Measurements from ENCODE around the gene CCDC9B. TPM values are rescaled to one million over a fixed set of nuclear protein-coding genes. Genes with fewer than 3 reads are reported as not detected.

The CCDC9B gene
- total and polyA plus RNA-seq, 2 of the 4 experiments (the other 2 are of a cell fraction), result 19.7 to 30.9 TPM

- H4K20me1 ChIP-seq (ENCODE audit: insufficient read depth, low read length), result no peaks in the 10 kb centered on the region
- H3K4me3 ChIP-seq (ENCODE audit: insufficient read depth, low read depth, low read length), result no peak overlapping the region
- no peak overlapping the region for H3K4ac ChIP-seq (ENCODE audit: low read depth, low read length)
- no peak overlapping the region for H3K18ac ChIP-seq (ENCODE audit: low read depth, low read length)
- no peak overlapping the region for H3K27ac ChIP-seq (ENCODE audit: insufficient read depth, low read length)
- no peaks in the 10 kb centered on the region for H3K9me3 ChIP-seq (ENCODE audit: control insufficient read depth, insufficient read depth, low read length)
- H2AFZ ChIP-seq (replicated peaks; ENCODE audit: low read length, poor library complexity), result peak overlapping the region; percentile 36
- peak overlapping the region; percentile 38; the same call in 1 of the 2 replicates for H2AK5ac ChIP-seq (ENCODE audit: low read depth, low read length)
- no peak overlapping the region for H2BK20ac ChIP-seq (ENCODE audit: low read depth, low read length)
- no peak overlapping the region for H3K56ac ChIP-seq (ENCODE audit: extremely low read depth, insufficient read depth, low read length)
- ATAC-seq (ENCODE audit: low read depth), result no peak
- H3K79me1 ChIP-seq (ENCODE audit: low read depth in 1 of 2, low read length in 2 of 2), result no peaks in the 10 kb centered on the region
- dilution Hi-C loops (cut with HindIII; ENCODE audit: low sequenced_read_pairs, unreplicated experiment), result no loop called here
- no peak overlapping the region for H2BK15ac ChIP-seq (ENCODE audit: low read depth, low read length)
- H2BK5ac ChIP-seq (ENCODE audit: low read depth, low read length, poor library complexity, severe bottlenecking), result no peak overlapping the region
- intact Hi-C loops (cut with micrococcal nuclease), result no loop called here
- H3K9ac ChIP-seq (ENCODE audit: low read depth, low read length), result no peak overlapping the region
- CTCF ChIA-PET, result interaction anchor here (0.6 kb wide), 1 partner anchor 550 kb away, joined by 4 read pairs; no protein-coding TSS in a partner anchor
- no peak overlapping the region for H4K91ac ChIP-seq (ENCODE audit: insufficient read depth, low read depth, low read length)
- H3K23ac ChIP-seq (ENCODE audit: low read depth, low read length), result no peak overlapping the region
- no TSS peak for BruUV-seq (replicated peaks)
- no peak overlapping the region for H4K5ac ChIP-seq (ENCODE audit: low read depth, low read length)
- in situ Hi-C loops (cut with MboI; ENCODE audit: low sequenced_read_pairs), result no loop called here
- H4K8ac ChIP-seq (ENCODE audit: low read depth in 2 of 2, low read length in 2 of 2), result no peak overlapping the region
- no peak overlapping the region for H3K4me2 ChIP-seq (ENCODE audit: low read depth, low read length)
- peak overlapping the region; percentile 94 for H2AK9ac ChIP-seq (replicated peaks; ENCODE audit: low read depth, low read length, poor library complexity)
- H3K14ac ChIP-seq (replicated peaks; ENCODE audit: low read depth, low read length), result no peak overlapping the region
- WGBS, 2 experiments (ENCODE audit: extremely low coverage in 2 of 2, insufficient read length in 1 of 2), result 84% methylated on average over 11 of the region's 15 CpGs; no CpG with 5 or more reads in 1 of the 2 experiments
- POLR2A ChIA-PET (ENCODE audit: unreplicated experiment), result no interaction called here
- H3K9me1 ChIP-seq (ENCODE audit: insufficient read depth, low read length), result peaks cover 11% of the 10 kb centered on the region; the same call in 1 of the 2 replicates
- no peak for DNase-seq
- peaks cover 20% of the 10 kb centered on the region for H3K4me1 ChIP-seq (ENCODE audit: control insufficient read depth, insufficient read depth, low read length)
- H2BK120ac ChIP-seq (ENCODE audit: low read depth, low read length), result no peak overlapping the region
- no peaks in the 10 kb centered on the region for H3K36me3 ChIP-seq (ENCODE audit: control insufficient read depth, insufficient read depth, low read length)
- H3K27me3 ChIP-seq (ENCODE audit: control insufficient read depth, insufficient read depth, low read length), result peaks cover 11% of the 10 kb centered on the region
- TF ChIP-seq FOS (IDR thresholded peaks at IDR 0.05; ENCODE audit: low read depth, low read length), result no peak
- TF ChIP-seq, protein P1, sequence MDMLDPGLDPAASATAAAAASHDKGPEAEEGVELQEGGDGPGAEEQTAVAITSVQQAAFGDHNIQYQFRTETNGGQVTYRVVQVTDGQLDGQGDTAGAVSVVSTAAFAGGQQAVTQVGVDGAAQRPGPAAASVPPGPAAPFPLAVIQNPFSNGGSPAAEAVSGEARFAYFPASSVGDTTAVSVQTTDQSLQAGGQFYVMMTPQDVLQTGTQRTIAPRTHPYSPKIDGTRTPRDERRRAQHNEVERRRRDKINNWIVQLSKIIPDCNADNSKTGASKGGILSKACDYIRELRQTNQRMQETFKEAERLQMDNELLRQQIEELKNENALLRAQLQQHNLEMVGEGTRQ (IDR thresholded peaks at IDR 0.05; ENCODE audit: low read depth, low read length), result no peak
- no peak for TF ChIP-seq CEBPB (IDR thresholded peaks at IDR 0.05; ENCODE audit: low read depth, low read length)
- no peak for TF ChIP-seq NFE2L2 (IDR thresholded peaks at IDR 0.05; ENCODE audit: low read depth, low read length)
- TF ChIP-seq BHLHE40 (IDR thresholded peaks at IDR 0.05; ENCODE audit: low read depth, low read length), result no peak
- TF ChIP-seq MAFK (IDR thresholded peaks at IDR 0.05; ENCODE audit: low read depth, low read length), result no peak
- TF ChIP-seq RCOR1 (IDR thresholded peaks at IDR 0.05; ENCODE audit: insufficient replicate concordance, low read length), result no peak
- no peak for TF ChIP-seq CHD1 (IDR thresholded peaks at IDR 0.05; ENCODE audit: low read depth, low read length)
- no peak for TF ChIP-seq SMC3 (IDR thresholded peaks at IDR 0.05; ENCODE audit: low read depth, low read length)
- no peak for TF ChIP-seq POLR2A (IDR thresholded peaks at IDR 0.05; ENCODE audit: low read depth, low read length)
- TF ChIP-seq MXI1 (IDR thresholded peaks at IDR 0.05; ENCODE audit: borderline replicate concordance, low read depth, low read length), result no peak
- TF ChIP-seq MAZ (IDR thresholded peaks at IDR 0.05; ENCODE audit: borderline replicate concordance, low read depth, low read length), result no peak
- TF ChIP-seq RFX5 (IDR thresholded peaks at IDR 0.05; ENCODE audit: low read depth, low read length), result no peak
- TF ChIP-seq, protein P2, sequence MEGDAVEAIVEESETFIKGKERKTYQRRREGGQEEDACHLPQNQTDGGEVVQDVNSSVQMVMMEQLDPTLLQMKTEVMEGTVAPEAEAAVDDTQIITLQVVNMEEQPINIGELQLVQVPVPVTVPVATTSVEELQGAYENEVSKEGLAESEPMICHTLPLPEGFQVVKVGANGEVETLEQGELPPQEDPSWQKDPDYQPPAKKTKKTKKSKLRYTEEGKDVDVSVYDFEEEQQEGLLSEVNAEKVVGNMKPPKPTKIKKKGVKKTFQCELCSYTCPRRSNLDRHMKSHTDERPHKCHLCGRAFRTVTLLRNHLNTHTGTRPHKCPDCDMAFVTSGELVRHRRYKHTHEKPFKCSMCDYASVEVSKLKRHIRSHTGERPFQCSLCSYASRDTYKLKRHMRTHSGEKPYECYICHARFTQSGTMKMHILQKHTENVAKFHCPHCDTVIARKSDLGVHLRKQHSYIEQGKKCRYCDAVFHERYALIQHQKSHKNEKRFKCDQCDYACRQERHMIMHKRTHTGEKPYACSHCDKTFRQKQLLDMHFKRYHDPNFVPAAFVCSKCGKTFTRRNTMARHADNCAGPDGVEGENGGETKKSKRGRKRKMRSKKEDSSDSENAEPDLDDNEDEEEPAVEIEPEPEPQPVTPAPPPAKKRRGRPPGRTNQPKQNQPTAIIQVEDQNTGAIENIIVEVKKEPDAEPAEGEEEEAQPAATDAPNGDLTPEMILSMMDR (conservative IDR thresholded peaks at IDR 0.05; ENCODE audit: low read depth, low read length), result no peak
Observed at GRCh38 chr15:40346579-40347558, 6.1 kb upstream of the CCDC9B start.

Measured in IMR-90 (cell line).